Breast epithelium (tissue), 4 donors: ENCODE results near the gene SSR2. TPM values are rescaled to one million over a fixed set of nuclear protein-coding genes. Genes with fewer than 3 reads are reported as not detected.
A peak's percentile ranks its signal among the peaks of the same experiment; 100 is the strongest.

Source experiments
- DNase-seq, 2 donors: peaks; one replicate each; pipeline ENCODE4 v3.0.0-alpha.2; 2019; ENCODE audit warnings: low spot score in 2 of 2
- H3K27ac ChIP-seq, 2 donors: fragments of 200-600 bp; sonication (generic) in 1 of 2; one replicate each; pipeline ENCODE4 v1.5.1; 2016 to 2019; ENCODE audit warnings: mild to moderate bottlenecking in 1 of 2
- H3K27me3 ChIP-seq, 2 donors: fragments of 200-600 bp; sonication (generic) in 1 of 2; one replicate each; pipeline versions ENCODE4 v1.5.1 to v1.6.0; 2017 to 2019; ENCODE audit warnings: control low read depth in 1 of 2, mild to moderate bottlenecking in 1 of 2
- H3K36me3 ChIP-seq: fragments of 200-600 bp; one replicate; pipeline ENCODE4 v1.5.1; 2019
- H3K4me1 ChIP-seq, 2 donors: fragments of 200-600 bp; sonication (generic); one replicate each; pipeline ENCODE4 v1.5.1; 2016 to 2019; ENCODE audit warnings: control low read depth in 1 of 2
- H3K4me3 ChIP-seq, 3 donors: fragments of 200-600 bp; sonication (generic); 1 replicate in 2 of 3; 2 replicates in 1 of 3; pipeline ENCODE4 v1.5.1; 2016 to 2019; ENCODE audit warnings: mild to moderate bottlenecking in 3 of 3, moderate library complexity in 2 of 3
- H3K9me3 ChIP-seq, 2 donors: fragments of 200-600 bp; sonication (generic) in 1 of 2; one replicate each; pipeline ENCODE4 v1.5.1; 2016 to 2019; ENCODE audit warnings: control low read depth in 1 of 2
- POLR2A ChIP-seq: fragments of 450-650 bp; IDR thresholded peaks from one replicate; pipeline ENCODE4 v1.6.1; 2016; ENCODE audit warnings: antibody characterized with exemption, mild to moderate bottlenecking, moderate library complexity
- POLR2AphosphoS5 ChIP-seq, 3 donors: sonication (generic); formaldehyde crosslinking; IDR thresholded peaks; one replicate each; pipeline ENCODE4 v1.6.1; 2017; ENCODE audit warnings: antibody characterized with exemption in 3 of 3
- intact Hi-C: fragments of 100-400 bp; cut with DNase I; formaldehyde crosslinking; loops from one replicate; pipeline ENCODE4 v1.15.1; 2023; ENCODE audit warnings: low total_unique reads
- total RNA-seq, 3 donors: library from RNA; depleted of rRNA; stranded (reverse); fragments of >200 nt; gene quantifications; one replicate each; pipeline ENCODE4 v1.1.0, GENCODE V29; 2016
- TF ChIP-seq, protein P1 (sequence below), 3 donors: fragments of 450-650 bp; IDR thresholded peaks; one replicate each; pipeline ENCODE4 v1.5.1; 2016 to 2017; ENCODE audit warnings: antibody characterized with exemption in 3 of 3, mild to moderate bottlenecking in 3 of 3, moderate library complexity in 3 of 3

The SSR2 gene
- total RNA-seq, 3 donors from 2014 or later, result 305 to 407 (median 370) TPM

DNA sequence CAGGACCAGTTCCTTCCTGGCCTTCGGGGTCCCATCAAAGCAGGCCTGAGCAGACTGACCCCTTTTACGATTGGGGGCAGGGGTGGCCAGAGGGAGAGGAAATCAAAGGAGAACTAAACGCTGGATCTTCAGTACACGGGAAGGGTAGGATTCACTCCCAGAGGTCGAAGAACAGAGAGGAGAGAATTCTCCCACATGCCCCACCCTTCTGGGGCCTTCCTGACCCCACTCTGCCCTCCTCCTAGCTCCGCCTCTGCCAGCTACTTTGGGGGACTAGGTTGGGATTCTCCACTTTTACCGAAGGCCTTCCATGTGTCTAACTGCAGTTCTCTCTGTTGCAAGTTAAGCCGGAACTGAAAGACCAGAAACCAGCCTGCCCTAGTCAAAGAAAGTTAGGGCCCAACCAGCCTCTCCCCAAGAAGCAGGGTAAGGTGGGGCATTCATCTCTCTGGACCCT is 41.8 kb downstream of the SSR2 start:
- intact Hi-C loops, result no loop called here
- DNase-seq, result no peak

DNA sequence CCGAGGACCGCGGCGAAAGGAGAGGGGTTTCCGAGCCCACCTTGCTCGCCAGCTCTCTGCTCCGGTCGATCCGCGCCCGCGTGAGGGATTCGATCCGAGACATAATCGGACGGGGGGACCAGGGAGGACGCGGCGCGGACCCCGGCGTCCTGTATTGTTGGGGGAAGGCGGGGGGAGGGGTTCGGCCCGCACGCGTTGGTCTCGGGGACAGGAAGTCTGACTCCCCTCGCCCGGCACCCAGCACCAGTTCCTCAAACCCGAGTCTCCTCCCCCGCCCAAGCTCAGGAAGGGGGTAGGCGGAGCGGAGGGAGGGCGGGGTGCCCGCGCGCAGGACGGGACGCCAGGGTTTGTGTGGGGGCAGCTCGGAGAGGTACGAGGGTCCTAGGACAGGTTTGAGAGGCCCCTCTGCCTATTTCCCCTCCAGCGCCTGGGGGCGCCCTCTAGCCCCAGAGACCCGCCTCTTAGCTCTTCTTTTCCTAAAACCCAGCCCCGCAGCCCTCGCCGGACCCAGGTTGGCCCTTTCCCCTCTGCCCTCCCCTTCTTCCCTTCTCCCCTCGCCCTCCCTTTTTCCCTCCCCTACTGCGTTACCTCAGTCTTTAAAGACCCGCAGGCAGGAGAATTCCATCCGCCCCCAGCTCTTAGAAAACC is 42.3 kb downstream of the SSR2 start, which contains the start of gene ARHGEF2:
TSS of gene ARHGEF2 (minus strand) at position 223 of the 648 bp plus-strand sequence. CDS start at position 103, 120 bp downstream.
- Histone ChIP-seq H3K27me3 (no peaks in the 10 kb centered on the region), H3K36me3 (no peaks in the 10 kb centered on the region), H3K4me1 (peaks cover 20 to 36% of the 10 kb centered on the region in 2 donors), H3K9me3 (no peaks in the 10 kb centered on the region), H3K27ac (peak within 1 kb of the TSS; percentile 96 to 99), H3K4me3 (peak within 1 kb of the TSS; percentile 87 to 98 (median 95))
- peak in 2 of 3 donors; percentile 9 to 29 for TF ChIP-seq POLR2AphosphoS5 (IDR thresholded peaks at IDR 0.05)
- peak; percentile 48 for TF ChIP-seq POLR2A
- TF ChIP-seq, protein P1, sequence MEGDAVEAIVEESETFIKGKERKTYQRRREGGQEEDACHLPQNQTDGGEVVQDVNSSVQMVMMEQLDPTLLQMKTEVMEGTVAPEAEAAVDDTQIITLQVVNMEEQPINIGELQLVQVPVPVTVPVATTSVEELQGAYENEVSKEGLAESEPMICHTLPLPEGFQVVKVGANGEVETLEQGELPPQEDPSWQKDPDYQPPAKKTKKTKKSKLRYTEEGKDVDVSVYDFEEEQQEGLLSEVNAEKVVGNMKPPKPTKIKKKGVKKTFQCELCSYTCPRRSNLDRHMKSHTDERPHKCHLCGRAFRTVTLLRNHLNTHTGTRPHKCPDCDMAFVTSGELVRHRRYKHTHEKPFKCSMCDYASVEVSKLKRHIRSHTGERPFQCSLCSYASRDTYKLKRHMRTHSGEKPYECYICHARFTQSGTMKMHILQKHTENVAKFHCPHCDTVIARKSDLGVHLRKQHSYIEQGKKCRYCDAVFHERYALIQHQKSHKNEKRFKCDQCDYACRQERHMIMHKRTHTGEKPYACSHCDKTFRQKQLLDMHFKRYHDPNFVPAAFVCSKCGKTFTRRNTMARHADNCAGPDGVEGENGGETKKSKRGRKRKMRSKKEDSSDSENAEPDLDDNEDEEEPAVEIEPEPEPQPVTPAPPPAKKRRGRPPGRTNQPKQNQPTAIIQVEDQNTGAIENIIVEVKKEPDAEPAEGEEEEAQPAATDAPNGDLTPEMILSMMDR (IDR thresholded peaks at IDR 0.05), result no peak
- intact Hi-C loops, result no loop called here
- peak; percentile 66 to 68 for DNase-seq

More for the DNA sequence above, 41.8 kb downstream of the SSR2 start:
- Histone ChIP-seq H3K4me3 (peak overlapping the region; percentile 87 to 98 (median 95)), H3K4me1 (peaks cover 20 to 36% of the 10 kb centered on the region in 2 donors), H3K9me3 (no peaks in the 10 kb centered on the region), H3K27me3 (no peaks in the 10 kb centered on the region), H3K27ac (peak overlapping the region; percentile 96 to 99), H3K36me3 (no peaks in the 10 kb centered on the region)
- TF ChIP-seq, protein P1 (IDR thresholded peaks at IDR 0.05), result no peak
- no peak for TF ChIP-seq POLR2A
- TF ChIP-seq POLR2AphosphoS5 (IDR thresholded peaks at IDR 0.05), result no peak

DNA sequence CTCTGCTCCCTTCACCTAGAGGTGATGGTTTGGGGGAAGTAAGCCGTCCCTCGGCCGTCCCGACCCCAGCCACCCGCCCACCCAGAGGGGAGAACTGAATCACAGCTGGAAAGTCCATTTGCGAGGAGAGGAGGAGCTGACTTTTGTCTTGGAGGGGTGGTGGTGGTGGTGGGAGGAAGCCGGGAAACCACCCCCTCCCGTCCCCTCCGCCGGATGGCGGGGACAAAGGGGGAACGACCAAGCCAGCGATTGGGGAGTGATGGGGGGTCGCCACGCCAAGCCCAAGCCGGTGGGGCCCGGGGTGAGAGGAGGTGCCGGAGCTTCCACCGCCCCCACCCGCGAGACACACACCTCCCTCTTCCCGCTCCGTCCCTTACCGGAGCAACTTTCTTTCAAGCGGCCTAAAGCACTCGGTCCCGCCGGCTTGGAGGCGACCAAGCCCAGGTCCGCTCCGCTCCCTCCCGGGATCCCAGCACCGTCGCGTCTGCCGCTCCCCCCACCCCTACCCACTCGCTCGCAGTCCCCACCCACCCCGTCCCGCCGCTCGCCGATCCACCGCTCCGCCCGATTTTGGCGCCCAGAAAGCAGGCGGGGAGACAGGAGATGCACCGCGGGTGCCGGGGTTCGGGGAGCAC is 42.9 kb downstream of the SSR2 start:
- peak overlapping the region; percentile 96 to 99 for H3K27ac ChIP-seq
- H3K36me3 ChIP-seq, result no peaks in the 10 kb centered on the region
- H3K4me1 ChIP-seq, result peaks cover 20 to 36% of the 10 kb centered on the region in 2 donors
- H3K9me3 ChIP-seq, result no peaks in the 10 kb centered on the region
- H3K27me3 ChIP-seq, result no peaks in the 10 kb centered on the region
- peak overlapping the region; percentile 87 to 98 (median 95) for H3K4me3 ChIP-seq
- peak in 1 of 2 donors; percentile 35 for DNase-seq
- TF ChIP-seq POLR2AphosphoS5 (IDR thresholded peaks at IDR 0.05), result no peak
- TF ChIP-seq, protein P1 (IDR thresholded peaks at IDR 0.05), result no peak
- TF ChIP-seq POLR2A, result no peak
- intact Hi-C loops, result no loop called here

DNA sequence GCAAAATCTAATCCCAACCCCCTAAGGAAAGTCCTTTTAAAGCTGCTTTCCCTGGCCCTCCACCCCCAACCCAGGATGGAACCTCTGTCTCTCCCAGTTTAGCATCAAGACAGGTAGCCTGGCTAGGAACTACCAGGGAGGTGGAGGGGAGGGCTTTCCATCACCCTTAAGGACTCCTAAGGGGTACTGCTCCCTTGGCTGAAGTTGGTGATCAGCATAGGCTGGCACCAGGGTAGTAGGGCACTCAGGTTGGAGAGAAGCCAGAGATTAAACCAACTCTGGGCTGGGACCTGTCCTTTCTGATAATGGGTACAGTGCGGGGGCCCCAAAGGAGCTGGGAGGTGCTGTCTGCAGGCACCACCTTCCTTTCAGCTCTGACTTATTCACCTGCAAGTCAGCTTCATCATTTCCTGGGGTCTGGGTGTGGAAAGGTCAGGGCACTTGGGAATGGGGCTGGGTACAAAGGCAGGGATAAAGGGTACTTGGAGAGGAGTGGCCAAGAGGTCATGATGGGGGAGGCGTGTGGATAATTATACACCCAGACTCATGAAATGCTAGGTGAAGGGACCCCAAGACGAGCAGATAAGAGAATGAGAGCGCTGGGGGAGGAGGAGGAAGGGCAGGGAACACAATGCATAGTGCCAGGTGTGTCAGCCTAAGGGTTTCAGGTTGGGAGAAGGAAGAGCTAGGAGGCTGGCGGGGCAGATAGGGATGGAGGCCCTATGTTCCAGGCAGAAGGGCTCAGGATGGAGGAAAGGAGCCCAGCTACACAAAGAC is 43.6 kb downstream of the SSR2 start:
- no peak for DNase-seq
- H3K9me3 ChIP-seq, result no peaks in the 10 kb centered on the region
- peak overlapping the region; percentile 96 to 99 for H3K27ac ChIP-seq
- H3K36me3 ChIP-seq, result no peaks in the 10 kb centered on the region
- intact Hi-C loops, result no loop called here
- no peaks in the 10 kb centered on the region for H3K27me3 ChIP-seq
- TF ChIP-seq, protein P1 (IDR thresholded peaks at IDR 0.05), result no peak
- TF ChIP-seq POLR2A (no peak), POLR2AphosphoS5 (IDR thresholded peaks at IDR 0.05) (no peak)
- peak overlapping the region; percentile 87 to 98 (median 95) for H3K4me3 ChIP-seq
- peaks cover 19 to 36% of the 10 kb centered on the region in 2 donors for H3K4me1 ChIP-seq
